HepG2 (cell line): ENCODE measurements around the gene LARP1. TPM values are rescaled to one million over a fixed set of nuclear protein-coding genes. Genes with fewer than 3 reads are reported as not detected.

Source experiments
- CHD4 ChIP-seq: fragments of 200-600 bp; sonication (generic); IDR thresholded peaks from 2 replicates; pipeline ENCODE4 v1.7.0; 2017; ENCODE audit warnings: mild to moderate bottlenecking, low read length, borderline replicate concordance
- E2F1 ChIP-seq: sonication (generic); formaldehyde crosslinking; IDR thresholded peaks from 2 replicates; pipeline ENCODE4 v1.5.0; 2020; ENCODE audit warnings: missing genetic modification reagents
- MIER3 ChIP-seq: IDR thresholded peaks from 2 replicates; pipeline ENCODE4 v1.6.1; 2016; ENCODE audit warnings: missing compliant biosample characterization, borderline replicate concordance
- NBN ChIP-seq: fragments of 450-650 bp; conservative IDR thresholded peaks from 2 replicates; pipeline ENCODE4 v1.6.1; 2017
- NCOA2 ChIP-seq: sonication (generic); formaldehyde crosslinking; IDR thresholded peaks from 2 replicates; pipeline ENCODE4 v1.8.0; 2022; ENCODE audit warnings: inconsistent platforms
- NFAT5 ChIP-seq: sonication (generic); formaldehyde crosslinking; IDR thresholded peaks from 2 replicates; pipeline ENCODE4 v1.4.0; 2020; ENCODE audit warnings: missing genetic modification reagents
- NR2C2 ChIP-seq: sonication (generic); formaldehyde crosslinking; IDR thresholded peaks from 2 replicates; pipeline ENCODE4 v1.4.0; 2020; ENCODE audit warnings: missing genetic modification reagents, mild to moderate bottlenecking, moderate library complexity, borderline replicate concordance
- PAXIP1 ChIP-seq: sonication (generic); formaldehyde crosslinking; conservative IDR thresholded peaks from 2 replicates; pipeline ENCODE4 v1.4.0; 2020; ENCODE audit warnings: mild to moderate bottlenecking, missing genetic modification reagents, moderate library complexity
- PHF5A ChIP-seq: IDR thresholded peaks from one replicate; pipeline ENCODE4 v1.6.1; 2018; ENCODE audit warnings: low read depth, missing genetic modification reagents; ENCODE audit not compliant: unreplicated experiment
- REXO4 ChIP-seq: sonication (generic); formaldehyde crosslinking; IDR thresholded peaks from 2 replicates; pipeline ENCODE4 v1.8.0; 2022; ENCODE audit warnings: missing genetic modification reagents, mild to moderate bottlenecking, borderline replicate concordance
- SMAD3 ChIP-seq: sonication (generic); formaldehyde crosslinking; IDR thresholded peaks from 2 replicates; pipeline ENCODE4 v1.4.0; 2020; ENCODE audit warnings: missing genetic modification reagents
- TSC22D2 ChIP-seq: sonication (generic); formaldehyde crosslinking; IDR thresholded peaks from 2 replicates; pipeline ENCODE4 v1.5.1; 2020; ENCODE audit warnings: missing genetic modification reagents, mild to moderate bottlenecking, borderline replicate concordance
- ZNF264 ChIP-seq: sonication (generic); formaldehyde crosslinking; IDR thresholded peaks from 2 replicates; pipeline ENCODE4 v1.4.0; 2020; ENCODE audit warnings: missing genetic modification reagents
- ZNF292 ChIP-seq: sonication (generic); formaldehyde crosslinking; IDR thresholded peaks from 2 replicates; pipeline ENCODE4 v1.8.1; 2022; ENCODE audit warnings: mild to moderate bottlenecking, low read depth, missing genetic modification reagents, borderline replicate concordance
- ZNF296 ChIP-seq: sonication (generic); formaldehyde crosslinking; conservative IDR thresholded peaks from 2 replicates; pipeline ENCODE4 v1.5.0; 2020; ENCODE audit warnings: mild to moderate bottlenecking, missing genetic modification reagents
- ZNF335 ChIP-seq: sonication (generic); formaldehyde crosslinking; IDR thresholded peaks from 2 replicates; pipeline ENCODE4 v1.4.0; 2020; ENCODE audit warnings: missing genetic modification reagents
- ZNF496 ChIP-seq: sonication (generic); formaldehyde crosslinking; IDR thresholded peaks from 2 replicates; pipeline ENCODE4 v1.8.1; 2023; ENCODE audit warnings: mild to moderate bottlenecking, moderate library complexity, missing genetic modification reagents; ENCODE audit not compliant: insufficient replicate concordance
- ZSCAN20 ChIP-seq: sonication (generic); formaldehyde crosslinking; IDR thresholded peaks from 2 replicates; pipeline ENCODE4 v1.4.0; 2020; ENCODE audit warnings: missing genetic modification reagents, mild to moderate bottlenecking, borderline replicate concordance
- polyA plus RNA-seq, 8 experiments: library from polyadenylated mRNA; depleted of rRNA in 3 of 8; stranded (reverse) in 7 of 8; unstranded in 1 of 8; fragments of >200 nt; fragmentation: Illumina TruSeq in 4 of 8; extraction: Trizol in 4 of 8; gene quantifications; 2 replicates each; pipeline versions ENCODE4 v1.2.1 to v1.2.3, GENCODE V29; 2011 to 2016; ENCODE audit warnings: low read depth in 4 of 8, missing spikeins in 1 of 8, mixed read lengths in 1 of 8; ENCODE audit not compliant: insufficient read depth in 1 of 8
- total RNA-seq, 5 experiments: library from RNA; depleted of rRNA; stranded (reverse); fragments of >200 nt; fragmentation: Illumina TruSeq; extraction: Trizol; gene quantifications; 2 replicates each; pipeline ENCODE4 v1.2.3, GENCODE V29; 2016; ENCODE audit warnings: low read depth in 1 of 5

LARP1 gene
- total and polyA plus RNA-seq, 2 of the 13 experiments (the other 11 are each of a cell fraction or from before 2014, with no cell fraction given): 45.2 to 61.4 TPM

GRCh38 chr5:154842689-154843530 lies 87.7 kb downstream of the LARP1 start (continued):
- TF ChIP-seq NFAT5 (CRISPR knock-in tag) (no peak), ZSCAN20 (CRISPR knock-in tag) (no peak), CHD4 (no peak), ZNF292 (CRISPR knock-in tag) (peak; percentile 23; the same call in 1 of the 2 replicates), NR2C2 (CRISPR knock-in tag) (no peak), MIER3 (peak; percentile 90; the same call in 1 of the 2 replicates), NBN (no peak), REXO4 (CRISPR knock-in tag) (no peak), SMAD3 (CRISPR knock-in tag) (peak; percentile 29; the same call in 1 of the 2 replicates), PHF5A (CRISPR knock-in tag) (peak; percentile 84), ZNF335 (CRISPR knock-in tag) (no peak), NCOA2 (CRISPR knock-in tag) (peak; percentile 95), ZNF496 (CRISPR knock-in tag) (no peak), TSC22D2 (CRISPR knock-in tag) (no peak), E2F1 (CRISPR knock-in tag) (no peak), PAXIP1 (peak; percentile 98), ZNF264 (CRISPR knock-in tag) (peak; percentile 49; the same call in 1 of the 2 replicates), ZNF296 (no peak)
